ENCODE results near the gene STAT3.
"Not testable (repeated sequence)": the region's sequence is repeated elsewhere in the genome, so short reads cannot be mapped to it uniquely, and the experiment has no call there.

The STAT3 gene

DNA sequence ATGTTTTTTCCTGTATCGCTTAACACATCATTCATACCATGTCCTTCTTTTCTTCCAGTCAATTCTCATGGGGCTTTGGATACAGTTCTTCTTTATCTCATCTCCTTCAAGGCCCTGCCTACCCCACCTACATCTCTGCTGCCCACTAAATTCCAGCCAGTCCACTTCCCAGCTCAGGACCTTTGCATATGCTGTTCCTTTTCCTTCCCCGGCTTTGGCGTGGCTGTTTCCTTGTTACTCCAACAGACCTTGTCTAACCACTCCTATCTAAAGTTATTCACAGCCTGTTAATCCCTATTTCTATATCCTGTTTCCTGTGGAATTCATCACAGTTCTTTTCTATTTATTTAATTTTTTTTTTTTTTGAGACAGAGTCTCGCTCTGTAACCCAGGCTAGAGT, 6.6 kb upstream of the STAT3 start:
- H3K4me3 ChIP-seq, result no peak overlapping the region
- no peak overlapping the region for H3K9ac ChIP-seq (ENCODE audit: insufficient read length)
- no peak for TF ChIP-seq FOXP2 (optimal IDR thresholded peaks at IDR 0.05; ENCODE audit: control extremely low read depth, extremely low read length, insufficient read depth)
- TF ChIP-seq POLR2AphosphoS5 (IDR thresholded peaks at IDR 0.05; ENCODE audit: borderline replicate concordance, low read depth, low read length), result no peak
- TF ChIP-seq EZH2 (IDR thresholded peaks at IDR 0.05), result no peak
- H3K9me3 ChIP-seq (ENCODE audit: low read depth, low read length), result no peaks in the 10 kb centered on the region
- no peak overlapping the region for H3K27ac ChIP-seq
- DNase-seq (ENCODE audit: low read depth, low spot score), result no peak
- H3K36me3 ChIP-seq (ENCODE audit: insufficient read depth, low read length), result no peaks in the 10 kb centered on the region

DNA sequence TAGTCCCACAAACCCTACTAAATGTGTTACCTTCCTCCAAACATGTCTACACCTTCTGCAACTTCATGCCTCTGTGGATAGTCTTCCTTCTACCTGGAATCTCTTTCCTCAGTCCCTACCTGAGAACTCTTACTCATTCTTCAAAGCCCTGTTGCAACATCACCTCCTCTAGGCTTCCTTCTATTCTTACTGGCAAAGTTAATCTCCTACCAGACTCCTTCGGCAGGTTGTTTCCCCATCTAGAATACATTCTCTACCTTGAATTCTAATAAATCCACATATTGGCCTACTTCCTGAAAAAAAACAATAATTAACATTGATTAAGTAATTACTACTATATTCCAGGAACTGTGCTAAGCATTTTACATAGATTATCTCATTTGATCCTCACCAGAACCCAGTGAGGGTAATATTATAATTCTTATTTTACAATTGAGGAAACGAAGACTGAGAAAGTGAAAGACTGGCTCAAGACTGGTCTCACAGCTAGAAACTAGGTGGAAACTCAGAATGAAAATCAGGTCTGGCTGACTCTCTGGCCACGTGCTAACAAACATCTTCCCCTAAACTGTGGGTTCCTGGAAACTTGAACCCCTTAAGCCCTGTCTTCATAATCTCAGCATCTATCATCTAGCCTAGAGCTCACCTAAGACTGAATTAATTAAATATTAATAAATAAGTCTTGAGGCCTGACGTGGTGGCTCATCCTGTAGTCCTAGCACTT, 4.6 kb upstream of the STAT3 start:
- no peak for DNase-seq (ENCODE audit: low read depth, low spot score)
- no peaks in the 10 kb centered on the region for H3K36me3 ChIP-seq (ENCODE audit: insufficient read depth, low read length)
- TF ChIP-seq POLR2AphosphoS5 (IDR thresholded peaks at IDR 0.05; ENCODE audit: borderline replicate concordance, low read depth, low read length), result no peak
- TF ChIP-seq EZH2 (IDR thresholded peaks at IDR 0.05), result no peak
- TF ChIP-seq FOXP2 (optimal IDR thresholded peaks at IDR 0.05; ENCODE audit: control extremely low read depth, extremely low read length, insufficient read depth), result no peak

DNA sequence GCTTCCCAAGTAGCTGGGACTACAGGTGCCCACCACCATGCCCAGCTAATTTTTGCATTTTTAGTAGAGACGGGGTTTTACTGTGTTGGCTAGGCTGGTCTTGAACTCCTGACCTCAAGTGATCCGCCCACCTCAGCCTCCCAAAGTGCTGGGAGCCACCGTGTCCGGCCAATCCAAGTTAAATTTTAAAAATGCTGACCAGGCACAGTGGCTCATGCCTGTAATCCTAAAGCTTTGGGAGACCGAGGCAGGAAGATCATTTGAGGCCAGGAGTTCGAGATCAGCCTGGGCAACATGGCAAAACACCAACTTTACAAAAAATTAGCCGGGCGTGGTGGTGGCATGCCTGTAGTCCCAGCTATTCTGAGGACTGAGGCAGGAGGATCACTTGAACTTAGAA, 3.2 kb upstream of the STAT3 start:
- H3K9me3 ChIP-seq (ENCODE audit: low read depth, low read length); H3K9ac ChIP-seq (ENCODE audit: insufficient read length); H3K36me3 ChIP-seq (ENCODE audit: insufficient read depth, low read length); H3K27ac ChIP-seq; DNase-seq (ENCODE audit: low read depth, low spot score); H3K4me3 ChIP-seq: not testable (repeated sequence)

More for the DNA sequence above, 4.6 kb upstream of the STAT3 start:
- no peaks in the 10 kb centered on the region for H3K9me3 ChIP-seq (ENCODE audit: low read depth, low read length)
- no peak overlapping the region for H3K9ac ChIP-seq (ENCODE audit: insufficient read length)
- no peak overlapping the region for H3K27ac ChIP-seq
- H3K4me3 ChIP-seq, result no peak overlapping the region

DNA sequence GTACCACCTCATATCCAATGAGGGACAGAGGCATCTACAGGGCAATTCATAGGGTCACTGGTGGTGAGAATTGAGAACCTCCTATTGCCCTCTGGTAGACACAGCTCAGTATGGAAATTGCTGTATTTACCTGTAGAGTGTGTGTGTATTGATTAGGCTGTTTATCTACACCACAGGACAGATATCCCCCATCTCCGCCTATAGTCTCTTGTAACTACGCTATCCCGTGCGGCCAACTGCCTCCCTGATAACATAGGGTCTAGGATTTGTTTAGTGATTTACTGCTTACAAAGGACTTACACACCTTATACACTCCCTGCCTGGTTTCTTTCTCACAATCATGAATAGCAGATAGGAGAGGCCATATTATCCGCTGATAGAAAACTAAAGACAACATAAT, 1.7 kb upstream of the STAT3 start:
- TF ChIP-seq POLR2AphosphoS5 (IDR thresholded peaks at IDR 0.05; ENCODE audit: borderline replicate concordance, low read depth, low read length) (no peak), EZH2 (IDR thresholded peaks at IDR 0.05) (no peak), FOXP2 (optimal IDR thresholded peaks at IDR 0.05; ENCODE audit: control extremely low read depth, extremely low read length, insufficient read depth) (no peak)
- no peak overlapping the region for H3K27ac ChIP-seq
- H3K9me3 ChIP-seq (ENCODE audit: low read depth, low read length), result no peaks in the 10 kb centered on the region
- no peaks in the 10 kb centered on the region for H3K36me3 ChIP-seq (ENCODE audit: insufficient read depth, low read length)
- H3K9ac ChIP-seq (ENCODE audit: insufficient read length), result no peak overlapping the region
- H3K4me3 ChIP-seq, result no peak overlapping the region
- no peak for DNase-seq (ENCODE audit: low read depth, low spot score)

DNA sequence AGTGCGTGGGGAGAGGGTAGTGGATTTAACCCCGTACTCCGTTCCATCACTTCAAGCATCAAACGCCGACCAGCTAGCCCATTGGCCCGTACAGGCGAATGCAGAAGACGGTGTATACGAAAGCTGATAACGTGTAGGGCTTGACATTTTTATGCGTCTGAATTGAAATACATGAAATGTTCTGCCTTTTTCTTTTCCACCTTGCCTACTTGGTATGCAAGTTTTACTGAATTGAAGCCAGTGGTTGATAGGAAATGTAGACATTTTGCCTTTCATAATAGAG, 834 bp upstream of the STAT3 start:
- no peaks in the 10 kb centered on the region for H3K36me3 ChIP-seq (ENCODE audit: insufficient read depth, low read length)
- no peak for DNase-seq (ENCODE audit: low read depth, low spot score)
- H3K9ac ChIP-seq (ENCODE audit: insufficient read length), result peak overlapping the region; percentile 35
- TF ChIP-seq POLR2AphosphoS5 (IDR thresholded peaks at IDR 0.05; ENCODE audit: borderline replicate concordance, low read depth, low read length) (no peak), FOXP2 (optimal IDR thresholded peaks at IDR 0.05; ENCODE audit: control extremely low read depth, extremely low read length, insufficient read depth) (no peak), EZH2 (IDR thresholded peaks at IDR 0.05) (no peak)
- H3K9me3 ChIP-seq (ENCODE audit: low read depth, low read length), result no peaks in the 10 kb centered on the region
- peak overlapping the region; percentile 74 for H3K27ac ChIP-seq
- H3K4me3 ChIP-seq, result peak overlapping the region; percentile 89

DNA sequence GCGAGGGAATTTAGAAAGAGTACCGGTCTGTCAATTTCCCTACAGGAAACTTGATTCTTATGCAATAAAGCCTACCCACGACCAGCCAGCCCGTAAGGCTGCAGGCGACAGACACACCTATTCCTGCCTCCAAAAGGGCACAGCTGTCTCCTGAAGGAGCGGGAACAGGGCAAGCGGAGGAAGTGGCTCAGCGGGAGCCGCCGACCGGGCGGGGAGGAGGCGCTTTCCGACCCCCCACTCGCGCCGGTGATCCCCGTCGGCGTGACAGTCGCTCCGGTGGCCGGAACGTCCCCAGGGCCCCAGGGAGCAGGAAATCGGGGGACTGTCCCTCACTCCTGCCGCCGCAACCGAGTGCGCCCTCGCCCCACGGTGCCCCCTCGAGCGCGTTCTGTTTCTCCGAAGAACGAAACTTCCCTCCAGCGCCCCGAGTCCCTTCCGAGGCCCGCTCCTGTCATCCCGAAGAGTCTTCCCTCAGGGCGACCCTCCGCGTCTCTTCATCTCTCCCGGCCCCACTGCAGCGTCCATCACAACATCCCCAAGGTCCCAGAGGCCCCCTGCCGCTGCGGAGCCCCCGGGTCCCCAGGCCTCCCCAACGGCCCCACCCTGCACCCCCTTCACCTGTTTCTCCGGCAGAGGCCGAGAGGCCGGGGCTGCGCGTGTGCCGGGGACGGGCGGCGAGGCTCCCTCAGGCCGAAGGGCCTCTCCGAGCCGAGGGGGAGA, 421 bp downstream of the STAT3 start:
- no peak for DNase-seq (ENCODE audit: low read depth, low spot score)
- H3K27ac ChIP-seq, result peak overlapping the region; percentile 55
- peak overlapping the region; percentile 89 for H3K4me3 ChIP-seq
- 0 out of 2 replicates have a peak, but pooled peaks cover 3% of the 10 kb centered on the region for H3K36me3 ChIP-seq (ENCODE audit: insufficient read depth, low read length)
- TF ChIP-seq EZH2 (IDR thresholded peaks at IDR 0.05) (no peak), FOXP2 (optimal IDR thresholded peaks at IDR 0.05; ENCODE audit: control extremely low read depth, extremely low read length, insufficient read depth) (no peak), POLR2AphosphoS5 (IDR thresholded peaks at IDR 0.05; ENCODE audit: borderline replicate concordance, low read depth, low read length) (no peak)
- H3K9ac ChIP-seq (ENCODE audit: insufficient read length), result peak overlapping the region; percentile 78
- no peaks in the 10 kb centered on the region for H3K9me3 ChIP-seq (ENCODE audit: low read depth, low read length)

DNA sequence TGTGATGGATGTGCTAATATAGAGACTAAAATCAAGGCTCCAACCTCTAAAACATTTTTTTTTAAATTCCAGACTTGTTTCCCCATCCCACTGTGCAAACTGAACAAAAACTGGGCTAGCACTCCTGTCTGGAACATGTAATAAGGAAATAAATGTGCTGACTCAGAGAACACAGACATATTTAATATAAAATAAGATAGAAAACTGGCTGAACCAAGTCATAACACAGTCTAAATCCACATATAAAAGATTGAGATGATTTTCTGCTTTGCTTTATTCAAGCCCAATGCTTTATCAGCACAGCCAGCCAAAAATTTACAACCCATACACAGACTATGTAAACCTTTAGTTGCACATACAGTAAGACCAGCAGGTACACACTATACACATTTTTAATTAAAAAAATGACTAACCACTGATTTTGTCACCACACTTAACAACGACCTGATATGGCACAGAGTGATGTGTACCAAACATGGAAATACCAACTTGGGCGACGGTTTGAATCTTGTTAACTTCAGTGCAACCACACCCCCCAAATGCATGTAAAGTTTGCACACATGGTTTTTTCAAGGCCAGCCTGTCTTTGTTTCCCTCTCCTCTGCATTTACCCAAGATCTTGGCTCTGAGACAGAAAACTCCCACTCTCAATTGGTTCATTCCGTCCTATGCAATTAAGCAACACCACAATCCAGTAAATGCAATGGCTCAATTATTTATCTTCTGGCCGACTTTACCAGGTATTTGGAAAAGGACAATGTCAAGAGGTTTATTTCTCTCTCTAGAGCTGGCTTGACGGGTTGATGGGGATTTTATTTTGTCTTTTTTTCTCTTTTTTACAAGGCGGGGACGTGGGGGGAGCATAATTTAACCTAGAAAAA, 1.2 kb downstream of the STAT3 start:
- Histone ChIP-seq H3K36me3 (ENCODE audit: insufficient read depth, low read length) (0 out of 2 replicates have a peak, but pooled peaks cover 3% of the 10 kb centered on the region), H3K9me3 (ENCODE audit: low read depth, low read length) (no peaks in the 10 kb centered on the region), H3K9ac (ENCODE audit: insufficient read length) (peak overlapping the region; percentile 78), H3K27ac (peak overlapping the region; percentile 55), H3K4me3 (peak overlapping the region; percentile 89)
- TF ChIP-seq FOXP2 (optimal IDR thresholded peaks at IDR 0.05; ENCODE audit: control extremely low read depth, extremely low read length, insufficient read depth), result no peak
- peak; percentile 33; the same call in 1 of the 2 replicates for TF ChIP-seq POLR2AphosphoS5 (IDR thresholded peaks at IDR 0.05; ENCODE audit: borderline replicate concordance, low read depth, low read length)
- peak; percentile 66 for DNase-seq (ENCODE audit: low read depth, low spot score)

DNA sequence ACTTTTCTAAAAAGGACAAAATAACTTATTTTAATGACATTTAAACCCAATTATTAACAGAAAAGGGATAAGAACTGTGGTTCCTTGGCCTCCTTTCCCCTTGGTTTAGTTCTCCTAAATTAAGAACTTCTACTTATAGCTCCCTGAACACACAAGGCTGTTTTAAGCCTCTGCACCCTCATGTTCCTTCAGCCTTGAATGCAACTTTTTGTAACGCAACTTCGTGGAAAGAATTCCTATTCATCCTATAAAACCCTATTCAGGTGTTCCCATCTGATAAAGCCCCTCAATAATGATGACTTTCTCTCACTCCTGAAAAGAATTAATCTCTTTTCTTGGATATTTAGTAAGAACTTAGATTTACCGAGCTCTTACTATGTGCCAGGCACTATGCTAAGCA, 6.3 kb downstream of the STAT3 start:
- no peak for TF ChIP-seq FOXP2 (optimal IDR thresholded peaks at IDR 0.05; ENCODE audit: control extremely low read depth, extremely low read length, insufficient read depth)
- no peak for TF ChIP-seq EZH2 (IDR thresholded peaks at IDR 0.05)
- TF ChIP-seq POLR2AphosphoS5 (IDR thresholded peaks at IDR 0.05; ENCODE audit: borderline replicate concordance, low read depth, low read length), result no peak
- no peak overlapping the region for H3K9ac ChIP-seq (ENCODE audit: insufficient read length)
- DNase-seq (ENCODE audit: low read depth, low spot score), result no peak
- 0 out of 2 replicates have a peak, but pooled peaks cover 3% of the 10 kb centered on the region for H3K36me3 ChIP-seq (ENCODE audit: insufficient read depth, low read length)
- H3K27ac ChIP-seq, result peak overlapping the region; percentile 51; the same call in 1 of the 2 replicates
- no peaks in the 10 kb centered on the region for H3K9me3 ChIP-seq (ENCODE audit: low read depth, low read length)
- H3K4me3 ChIP-seq, result no peak overlapping the region

Measured in SK-N-MC (cell line).